Left renal pelvis (tissue), 4 donors: ENCODE measurements around the gene FAF2. TPM values are rescaled to one million over a fixed set of nuclear protein-coding genes. Genes with fewer than 3 reads are reported as not detected.

Experiments
- polyA plus RNA-seq, 4 donors: library from polyadenylated mRNA; unstranded; fragments of 120-200 nt; gene quantifications; one replicate each; pipeline ENCODE4 v1.2.1, GENCODE V29; 2013; ENCODE audit not compliant: insufficient read length in 4 of 4

FAF2 gene
- polyA plus RNA-seq, 4 donors: 46.3 to 52.9 (median 49.5) TPM

Other genes starting within 250 kb of the FAF2 start
- 10 to 100 TPM; 20.2 to 21.8 (median 20.7) TPM for gene SIMC1, start 210.0 kb upstream of the FAF2 start, polyA plus RNA-seq
- 100 to 1,000 TPM in 3 of 4 donors, 10 to 100 TPM in 1; 78.6 to 162 (median 142) TPM for gene KIAA1191, start 86.6 kb upstream of the FAF2 start, polyA plus RNA-seq
- gene ARL10, start 82.9 kb upstream of the FAF2 start, polyA plus RNA-seq: 10 to 100 TPM; 11.2 to 18.3 (median 14.2) TPM
- 10 to 100 TPM; 17.1 to 34.7 (median 24.0) TPM for gene NOP16, start 59.8 kb upstream of the FAF2 start, polyA plus RNA-seq
- 100 to 1,000 TPM in 2 of 4 donors, 10 to 100 TPM in 2; 70.6 to 126 (median 102) TPM for gene HIGD2A, start 59.6 kb upstream of the FAF2 start, polyA plus RNA-seq
- gene CLTB, start 31.8 kb upstream of the FAF2 start, polyA plus RNA-seq: 10 to 100 TPM; 46.2 to 58.0 (median 52.1) TPM
- gene RNF44, start 89.0 kb downstream of the FAF2 start, polyA plus RNA-seq: 10 to 100 TPM; 39.8 to 79.0 (median 43.3) TPM
- gene CDHR2, start 101.0 kb downstream of the FAF2 start, polyA plus RNA-seq: 10 to 100 TPM in 3 of 4 donors, under 1 TPM in 1; 0.49 to 23.2 (median 14.2) TPM
- gene GPRIN1, start 161.8 kb downstream of the FAF2 start, polyA plus RNA-seq: 1 to 10 TPM; 1.3 to 1.9 (median 1.4) TPM
- under 1 TPM in 1 of 4 donors, not detected in 3; 0.10 TPM for gene SNCB, start 182.1 kb downstream of the FAF2 start, polyA plus RNA-seq
- not detected for gene EIF4E1B, start 182.3 kb downstream of the FAF2 start, polyA plus RNA-seq
- gene TSPAN17, start 199.1 kb downstream of the FAF2 start, polyA plus RNA-seq: 10 to 100 TPM; 27.1 to 32.9 (median 29.8) TPM